ENCODE results near the gene PLD6.
A peak's percentile ranks its signal among the peaks of the same experiment; 100 is the strongest.
"Not testable (repeated sequence)": the region's sequence is repeated elsewhere in the genome, so short reads cannot be mapped to it uniquely, and the experiment has no call there.

PLD6 gene

GRCh38 chr17:17206124-17206912, at the start of gene PLD6:
TSS of gene PLD6 (minus strand) at chr17:17206333. CDS start at chr17:17206286, 47 bp downstream.
- peak; percentile 96 for DNase-seq

GRCh38 chr17:17255689-17256088, 49.6 kb upstream of the PLD6 start:
- DNase-seq: not testable (repeated sequence)

DNA sequence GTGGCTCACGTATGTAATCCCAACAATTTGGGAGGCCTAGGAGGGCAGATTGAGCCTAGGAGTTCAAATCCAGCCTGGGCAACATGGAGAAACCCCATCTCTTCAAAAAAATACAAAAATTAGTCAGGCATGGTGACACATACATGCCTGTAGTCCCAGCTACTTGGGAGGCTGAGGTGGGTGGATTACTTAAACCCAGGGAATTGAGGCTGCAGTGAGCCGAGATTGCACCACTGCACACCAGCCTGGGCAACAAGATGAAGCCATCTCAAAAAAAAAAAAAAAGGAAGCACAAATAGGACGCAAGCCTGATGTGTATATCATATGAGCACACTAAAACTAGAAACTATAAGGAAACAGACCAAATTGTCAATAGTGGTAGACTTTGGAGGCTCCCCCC, 47.9 kb upstream of the PLD6 start:
- no peak for DNase-seq

DNA sequence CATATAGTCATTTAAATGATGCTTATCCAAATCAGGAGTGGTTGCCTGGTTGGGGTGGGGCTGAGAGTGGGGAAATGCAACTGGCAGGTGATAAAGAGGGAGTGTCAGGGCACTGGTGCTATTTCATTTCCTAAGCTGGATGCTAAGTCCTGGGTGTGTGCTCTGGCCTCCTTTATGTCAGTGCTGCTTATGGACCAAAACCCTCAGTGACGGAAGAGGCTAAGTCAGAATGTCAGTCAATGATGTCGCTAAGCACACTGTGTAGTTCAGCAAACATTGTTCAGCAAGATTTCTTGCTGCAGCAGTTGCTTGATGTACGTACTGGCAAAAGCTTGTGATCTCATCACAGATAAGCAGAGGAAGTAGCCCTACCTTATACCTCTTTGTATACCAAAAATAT, 47.3 kb upstream of the PLD6 start:
- no peak for DNase-seq

DNA sequence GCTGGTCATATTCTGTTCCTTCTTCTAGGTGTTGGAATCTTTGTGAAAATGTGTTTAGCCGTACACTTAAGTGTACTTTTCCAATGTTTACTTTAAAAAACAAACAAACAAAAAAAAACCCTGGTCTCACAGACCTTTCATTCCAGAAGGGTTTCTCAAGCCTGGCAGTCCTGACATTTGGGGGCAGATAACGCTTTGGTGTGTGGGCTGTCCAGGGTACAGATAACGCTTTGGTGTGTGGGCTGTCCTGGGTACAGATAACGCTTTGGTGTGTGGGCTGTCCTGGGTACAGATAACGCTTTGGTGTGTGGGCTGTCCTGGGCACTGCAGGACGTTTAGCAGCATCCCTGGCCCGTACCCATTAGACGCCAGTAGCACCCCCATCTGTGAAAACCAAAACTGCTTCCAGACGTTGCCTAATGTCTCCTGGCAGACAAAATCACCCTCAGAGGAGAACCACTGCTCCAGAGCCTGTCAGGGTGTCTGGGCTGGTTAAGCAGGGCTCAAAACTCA, 46.1 kb upstream of the PLD6 start:
- no peak for DNase-seq

GRCh38 chr17:17246879-17247278, 40.7 kb upstream of the PLD6 start:
- DNase-seq: no peak

- DNase-seq: peak; percentile 22
These were observed 37.0 kb upstream of the PLD6 start for GRCh38 chr17:17243163-17243562.

DNA sequence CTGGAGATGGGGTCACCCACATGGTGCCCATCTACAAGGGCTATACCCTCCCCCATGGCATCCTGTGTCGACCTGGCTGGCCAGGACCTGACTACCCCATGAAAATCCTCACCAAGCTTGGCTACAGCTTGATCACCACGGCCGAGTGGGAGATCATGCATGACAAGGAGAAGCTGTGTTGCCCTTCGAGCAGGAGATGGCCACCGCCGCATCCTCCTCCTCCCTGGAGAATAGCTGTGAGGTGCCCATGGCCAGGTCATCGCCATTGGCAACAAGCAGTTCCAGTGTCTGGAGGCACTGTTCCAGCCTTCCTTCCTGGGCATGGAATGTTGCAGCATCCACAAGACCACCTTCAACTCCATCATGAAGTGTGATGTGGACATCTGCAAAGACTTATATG, 36.1 kb upstream of the PLD6 start:
- no peak for DNase-seq

GRCh38 chr17:17241656-17242055, 35.5 kb upstream of the PLD6 start:
- no peak for DNase-seq

DNA sequence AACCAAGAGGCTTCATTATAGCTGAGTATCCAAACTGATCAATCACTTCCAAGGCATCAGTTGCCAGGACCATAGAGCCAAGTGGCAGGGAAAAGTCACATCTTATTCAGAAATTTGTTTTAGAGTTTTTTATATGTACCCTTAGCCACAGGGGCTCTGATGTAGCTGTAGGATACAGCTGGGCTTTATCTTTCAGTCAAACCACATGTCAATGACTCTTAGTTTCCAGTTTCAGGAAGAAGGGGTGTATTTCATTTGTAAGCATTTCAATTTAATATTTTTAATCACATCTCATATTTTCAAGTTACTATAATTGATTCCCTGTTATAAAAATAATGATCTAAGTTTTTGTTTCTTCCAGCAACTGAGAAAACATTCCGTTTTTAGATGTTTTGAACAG, 33.7 kb upstream of the PLD6 start:
- DNase-seq: peak; percentile 3

DNA sequence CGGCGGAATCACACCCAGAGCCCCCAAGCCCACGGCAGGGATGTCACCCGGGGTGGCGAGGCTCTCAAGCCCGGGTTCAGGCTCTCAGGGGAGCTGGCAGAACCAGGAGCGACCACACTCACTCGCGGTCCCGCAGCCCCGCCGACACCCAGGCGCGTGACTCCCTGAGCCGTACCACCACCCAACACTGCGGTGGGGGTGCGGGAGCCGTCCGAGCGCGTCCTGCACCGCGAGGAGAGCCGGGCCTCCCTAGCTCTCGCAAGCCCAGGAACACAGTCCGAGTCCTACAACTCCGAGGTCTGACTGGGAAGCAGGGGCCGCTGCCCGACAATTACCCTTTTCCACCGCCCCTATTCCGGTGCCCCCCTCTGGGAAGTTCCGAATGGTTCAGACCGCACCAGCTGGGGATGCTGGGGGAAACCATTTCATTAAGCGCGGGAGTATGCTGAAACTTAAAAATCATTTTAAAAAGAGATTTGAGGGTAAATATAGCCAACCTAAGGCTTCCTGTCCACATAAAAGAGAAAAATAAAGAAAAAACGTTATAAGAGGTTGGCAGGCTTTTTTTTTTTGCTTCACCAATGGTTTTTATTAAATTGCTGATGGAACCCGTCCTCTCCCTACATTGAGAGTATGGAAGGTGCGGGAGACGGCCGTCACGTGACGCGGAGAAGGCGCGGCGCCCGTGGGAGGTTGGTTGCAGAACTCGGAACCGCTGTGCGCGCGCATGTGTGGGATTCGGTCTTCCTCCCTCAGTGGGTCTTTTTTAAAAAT, 31.1 kb upstream of the PLD6 start, which contains the start of gene FLCN:
Gene FLCN, minus strand, starts transcription at position 143 of the 774 bp plus-strand sequence. CDS start 9,031 bp downstream, outside the sequence.
- peak; percentile 98 for DNase-seq

GRCh38 chr17:17236295-17237025, 30.3 kb upstream of the PLD6 start:
- no peak for DNase-seq

- DNase-seq: no peak
These were observed 29.4 kb upstream of the PLD6 start for GRCh38 chr17:17235212-17236174.

DNA sequence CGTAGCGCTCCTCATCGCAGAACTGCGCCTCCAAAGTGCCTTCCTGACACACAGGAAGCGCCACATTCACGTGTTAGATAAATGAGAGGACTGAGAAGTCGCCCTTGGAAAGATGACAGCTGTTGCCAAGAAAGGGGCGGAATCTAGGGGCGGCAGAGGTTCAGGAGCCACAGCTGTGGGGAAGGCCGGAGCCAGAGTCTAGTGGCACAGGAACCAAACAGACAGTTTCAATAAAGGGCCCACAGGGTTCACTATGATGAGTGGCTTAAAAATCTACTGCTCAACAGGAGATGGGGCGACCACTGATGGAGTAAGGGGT, 26.1 kb upstream of the PLD6 start:
- no peak for DNase-seq

GRCh38 chr17:17231621-17232302, 25.6 kb upstream of the PLD6 start:
- no peak for DNase-seq

DNA sequence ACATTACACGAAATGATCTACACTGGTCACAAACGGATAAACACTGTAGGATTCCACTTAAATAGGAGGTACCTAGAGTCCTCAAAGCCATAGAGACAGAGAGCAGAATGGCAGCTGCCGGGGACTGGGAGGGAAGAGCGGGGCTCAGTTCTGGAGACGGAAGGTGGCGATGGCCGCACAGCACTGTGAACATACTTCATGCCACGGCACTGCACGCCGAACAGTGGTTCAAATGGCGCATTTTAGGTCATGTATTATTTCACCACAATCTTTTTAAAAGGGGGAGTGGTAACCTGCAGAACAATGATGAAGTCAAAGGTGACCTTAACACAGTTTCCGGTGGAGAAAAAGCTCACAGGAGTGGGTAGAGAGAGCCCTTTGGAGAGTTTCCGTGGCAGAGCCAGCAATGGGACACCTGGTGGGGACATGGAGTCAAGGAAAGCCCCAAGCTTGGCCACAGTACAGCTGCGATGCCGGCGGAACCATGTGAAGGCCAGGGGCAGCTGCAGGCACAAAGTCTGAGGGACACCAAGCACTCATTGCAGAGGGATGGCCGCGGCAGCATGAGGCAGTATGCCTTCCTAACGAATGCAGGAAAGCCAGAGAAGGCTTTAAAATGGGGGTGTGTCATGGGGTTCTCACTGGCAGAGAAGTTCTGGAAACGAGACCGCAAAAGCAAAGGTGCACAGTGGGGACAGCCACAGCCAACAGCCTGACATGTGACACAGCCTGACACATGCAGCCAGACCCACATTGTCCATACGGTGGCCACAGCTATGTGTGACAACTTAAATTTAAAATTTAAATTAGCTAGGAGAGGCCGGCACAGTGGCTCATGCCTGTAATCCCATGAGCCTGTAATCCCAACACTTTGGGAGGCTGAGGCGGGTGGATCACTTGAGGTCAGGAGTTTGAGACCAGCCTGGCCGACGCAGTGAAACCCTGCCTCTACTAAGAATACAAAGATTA, 23.6 kb upstream of the PLD6 start:
- DNase-seq: no peak

DNA sequence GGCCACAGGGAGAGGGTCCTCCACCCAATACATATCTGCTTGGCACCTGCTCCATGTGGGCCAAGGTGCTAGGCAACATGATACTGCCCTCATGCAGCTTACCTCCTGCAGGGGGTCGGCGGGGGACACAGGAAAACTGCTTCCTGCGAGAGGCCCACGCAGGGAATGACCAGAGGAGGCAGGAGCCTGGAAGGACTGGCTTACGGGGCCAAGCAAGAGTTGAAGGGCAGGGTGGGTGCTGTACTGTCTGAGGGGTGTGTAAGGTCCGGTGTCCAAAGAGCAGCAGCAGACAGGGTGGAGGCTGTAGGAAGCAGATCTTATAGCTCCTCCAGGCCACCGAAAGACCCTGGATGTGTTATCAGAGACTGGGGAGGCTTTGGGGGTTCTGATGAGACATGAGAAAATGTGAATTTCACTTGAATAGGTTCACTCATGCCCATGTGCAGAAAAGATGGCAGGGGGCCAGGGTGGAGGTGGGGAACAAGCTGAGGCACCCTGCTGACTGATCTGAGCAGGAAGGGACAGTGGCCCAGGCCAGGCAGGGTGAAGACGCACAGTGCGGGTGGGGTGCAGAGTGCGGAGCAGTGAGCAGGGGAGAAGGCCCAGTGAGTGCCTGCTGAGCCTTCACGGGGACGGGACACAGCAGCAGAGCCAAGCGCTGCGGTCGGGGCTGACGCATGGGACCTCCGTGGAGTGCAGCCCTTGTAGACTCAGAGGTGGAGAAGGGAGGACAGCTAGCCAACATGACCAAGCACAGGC, 22.6 kb upstream of the PLD6 start:
- DNase-seq: no peak

DNA sequence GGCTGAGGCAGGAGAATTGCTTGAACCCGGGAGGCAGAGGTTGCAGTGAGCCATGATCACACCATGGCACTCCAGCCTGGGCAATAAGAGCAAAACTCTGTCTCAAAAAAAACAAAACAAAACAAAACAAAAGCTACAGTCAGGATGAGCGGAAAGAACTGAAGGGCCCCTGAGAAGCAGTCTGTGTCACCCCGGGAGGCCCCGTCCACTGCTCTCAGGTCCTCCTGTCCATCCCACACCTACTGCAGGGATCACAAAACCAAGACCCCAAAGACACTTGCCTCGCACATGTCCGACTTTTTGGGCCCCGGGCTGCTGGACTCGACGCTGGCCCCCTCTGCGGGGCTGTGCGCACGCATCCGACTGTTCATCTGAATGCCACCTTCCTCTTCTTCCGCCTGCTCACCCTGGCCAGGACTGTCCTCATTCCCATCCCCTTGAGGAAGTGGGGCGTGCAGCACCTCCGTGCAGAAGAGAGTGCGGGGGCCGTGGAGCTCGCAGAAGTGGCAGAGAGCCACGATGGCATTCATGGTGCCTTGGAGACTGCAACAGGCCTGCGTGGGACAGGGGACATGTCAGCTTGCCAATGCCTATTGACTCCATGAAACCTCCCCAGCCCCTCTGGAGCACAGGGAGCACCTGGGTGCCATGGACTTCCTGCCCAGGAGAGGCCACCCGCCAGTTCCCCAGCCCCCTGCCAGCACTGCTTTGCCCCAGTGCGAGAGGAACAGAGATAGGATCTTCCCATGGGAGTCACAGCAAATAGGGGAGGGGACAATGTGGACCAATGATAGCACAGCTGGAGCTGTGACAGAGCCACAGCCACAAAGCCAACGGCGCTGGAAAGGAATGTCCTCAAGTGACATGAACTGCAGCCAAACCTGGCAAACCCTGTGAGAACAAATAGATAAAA, 21.7 kb upstream of the PLD6 start:
- DNase-seq: no peak

Measured in activated effector memory CD4-positive, alpha-beta T cell treated with anti-CD3 and anti-CD28 coated beads, Interleukin-2, amount 50 U/mL, for 16 hours (primary cell).